Neural progenitor cell (in vitro differentiated cells): ENCODE measurements around the gene CFAP44. TPM values are rescaled to one million over a fixed set of nuclear protein-coding genes. Genes with fewer than 3 reads are reported as not detected.

Source experiments
- DNase-seq: peaks from one replicate; pipeline ENCODE4 v3.0.0-alpha.2; 2016; ENCODE audit warnings: low spot score
- H2AFZ ChIP-seq: fragments of 200-600 bp; sonication (generic); replicated peaks from 2 replicates; pipeline ENCODE4 v1.6.1; 2016; ENCODE audit warnings: antibody characterized with exemption
- H3F3A ChIP-seq: fragments of 200-600 bp; sonication (generic); 2 replicates; pipeline ENCODE4 v1.6.1; 2016; ENCODE audit warnings: antibody characterized with exemption, low read depth
- H3K27ac ChIP-seq: fragments of 200-600 bp; sonication (generic); 2 replicates; pipeline ENCODE4 v1.5.1; 2016; ENCODE audit warnings: mild to moderate bottlenecking
- H3K27me3 ChIP-seq: fragments of 200-600 bp; sonication (generic); 2 replicates; pipeline ENCODE4 v1.6.1; 2016; ENCODE audit warnings: mild to moderate bottlenecking, moderate library complexity
- H3K36me3 ChIP-seq: fragments of 200-600 bp; sonication (generic); 2 replicates; pipeline ENCODE4 v1.5.1; 2016
- H3K4me1 ChIP-seq: fragments of 200-600 bp; sonication (generic); 2 replicates; pipeline ENCODE4 v1.6.1; 2016; ENCODE audit warnings: mixed run types
- H3K4me2 ChIP-seq: fragments of 200-600 bp; sonication (generic); 2 replicates; pipeline ENCODE4 v1.6.1; 2016
- H3K4me3 ChIP-seq: fragments of 200-600 bp; sonication (generic); 2 replicates; pipeline ENCODE4 v1.5.1; 2016
- H3K79me2 ChIP-seq: fragments of 200-600 bp; sonication (generic); 2 replicates; pipeline ENCODE4 v1.6.1; 2016; ENCODE audit warnings: low read depth
- H3K9ac ChIP-seq: fragments of 200-600 bp; sonication (generic); 2 replicates; pipeline ENCODE4 v1.6.1; 2016
- H3K9me3 ChIP-seq: fragments of 200-600 bp; sonication (generic); 2 replicates; pipeline ENCODE4 v1.5.1; 2016; ENCODE audit warnings: low read depth
- H4K20me1 ChIP-seq: fragments of 200-600 bp; sonication (generic); 2 replicates; pipeline ENCODE4 v1.6.1; 2016; ENCODE audit warnings: low read depth
- H3K27ac Mint-ChIP-seq: 3 replicates; pipeline ENCODE4 v1.8.0; 2021; ENCODE audit warnings: mixed read lengths
- H3K27me3 Mint-ChIP-seq: 2 replicates; pipeline ENCODE4 v1.8.0; 2022; ENCODE audit warnings: low read depth, mild to moderate bottlenecking, inconsistent platforms, moderate library complexity, mixed read lengths; ENCODE audit not compliant: insufficient read depth
- H3K36me3 Mint-ChIP-seq: 3 replicates; pipeline ENCODE4 v1.8.0; 2021; ENCODE audit warnings: mixed read lengths
- H3K4me1 Mint-ChIP-seq: 3 replicates; pipeline ENCODE4 v1.8.0; 2021; ENCODE audit warnings: mixed read lengths
- H3K4me3 Mint-ChIP-seq: 3 replicates; pipeline ENCODE4 v1.8.0; 2021; ENCODE audit warnings: mild to moderate bottlenecking, moderate library complexity, mixed read lengths
- H3K9me3 Mint-ChIP-seq: 3 replicates; pipeline ENCODE4 v1.8.0; 2020; ENCODE audit warnings: mixed read lengths
- EZH2 ChIP-seq: fragments of 200-600 bp; sonication (generic); IDR thresholded peaks from 2 replicates; pipeline ENCODE4 v1.6.1; 2017; ENCODE audit warnings: antibody characterized with exemption, mild to moderate bottlenecking, moderate library complexity
- EZH2phosphoT487 ChIP-seq: fragments of 200-600 bp; sonication (generic); IDR thresholded peaks from 2 replicates; pipeline ENCODE4 v1.6.1; 2017; ENCODE audit warnings: antibody characterized with exemption
- total RNA-seq: library from RNA; depleted of rRNA; stranded (reverse); fragments of >200 nt; gene quantifications from 2 replicates; pipeline ENCODE4 v1.2.3, GENCODE V29; 2015; ENCODE audit warnings: low replicate concordance
- TF ChIP-seq, protein P1 (sequence below): fragments of 200-600 bp; sonication (generic); IDR thresholded peaks from 2 replicates; pipeline ENCODE4 v1.5.1; 2017; ENCODE audit warnings: antibody characterized with exemption, mild to moderate bottlenecking

The CFAP44 gene
- total RNA-seq, 1 donor from 2014 or later: 8.3 TPM

GRCh38 chr3:113437411-113437810 lies 3.9 kb downstream of the CFAP44 start:
- H3K4me3 ChIP-seq: no peak overlapping the region
- no peak for DNase-seq
- H3K4me1 Mint-ChIP-seq: peaks cover 2% of the 10 kb centered on the region
- H3K9ac ChIP-seq: no peak overlapping the region
- H3K27me3 ChIP-seq: no peaks in the 10 kb centered on the region
- no peaks in the 10 kb centered on the region for H3K79me2 ChIP-seq
- H3K36me3 ChIP-seq: no peaks in the 10 kb centered on the region
- H3K4me2 ChIP-seq: no peak overlapping the region
- H3K36me3 Mint-ChIP-seq: peaks cover 8% of the 10 kb centered on the region
- H2AFZ ChIP-seq: no peak overlapping the region
- no peaks in the 10 kb centered on the region for H3K9me3 ChIP-seq
- no peaks in the 10 kb centered on the region for H3K9me3 Mint-ChIP-seq
- no peaks in the 10 kb centered on the region for H3K4me1 ChIP-seq
- H3K27me3 Mint-ChIP-seq: no peaks in the 10 kb centered on the region
- no peak overlapping the region for H3K4me3 Mint-ChIP-seq
- no peaks in the 10 kb centered on the region for H4K20me1 ChIP-seq
- TF ChIP-seq, protein P1, sequence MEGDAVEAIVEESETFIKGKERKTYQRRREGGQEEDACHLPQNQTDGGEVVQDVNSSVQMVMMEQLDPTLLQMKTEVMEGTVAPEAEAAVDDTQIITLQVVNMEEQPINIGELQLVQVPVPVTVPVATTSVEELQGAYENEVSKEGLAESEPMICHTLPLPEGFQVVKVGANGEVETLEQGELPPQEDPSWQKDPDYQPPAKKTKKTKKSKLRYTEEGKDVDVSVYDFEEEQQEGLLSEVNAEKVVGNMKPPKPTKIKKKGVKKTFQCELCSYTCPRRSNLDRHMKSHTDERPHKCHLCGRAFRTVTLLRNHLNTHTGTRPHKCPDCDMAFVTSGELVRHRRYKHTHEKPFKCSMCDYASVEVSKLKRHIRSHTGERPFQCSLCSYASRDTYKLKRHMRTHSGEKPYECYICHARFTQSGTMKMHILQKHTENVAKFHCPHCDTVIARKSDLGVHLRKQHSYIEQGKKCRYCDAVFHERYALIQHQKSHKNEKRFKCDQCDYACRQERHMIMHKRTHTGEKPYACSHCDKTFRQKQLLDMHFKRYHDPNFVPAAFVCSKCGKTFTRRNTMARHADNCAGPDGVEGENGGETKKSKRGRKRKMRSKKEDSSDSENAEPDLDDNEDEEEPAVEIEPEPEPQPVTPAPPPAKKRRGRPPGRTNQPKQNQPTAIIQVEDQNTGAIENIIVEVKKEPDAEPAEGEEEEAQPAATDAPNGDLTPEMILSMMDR: no peak
- TF ChIP-seq EZH2: no peak
- no peak for TF ChIP-seq EZH2phosphoT487
- no peaks in the 10 kb centered on the region for H3F3A ChIP-seq
- H3K27ac ChIP-seq: no peak overlapping the region
- H3K27ac Mint-ChIP-seq: no peak overlapping the region

DNA sequence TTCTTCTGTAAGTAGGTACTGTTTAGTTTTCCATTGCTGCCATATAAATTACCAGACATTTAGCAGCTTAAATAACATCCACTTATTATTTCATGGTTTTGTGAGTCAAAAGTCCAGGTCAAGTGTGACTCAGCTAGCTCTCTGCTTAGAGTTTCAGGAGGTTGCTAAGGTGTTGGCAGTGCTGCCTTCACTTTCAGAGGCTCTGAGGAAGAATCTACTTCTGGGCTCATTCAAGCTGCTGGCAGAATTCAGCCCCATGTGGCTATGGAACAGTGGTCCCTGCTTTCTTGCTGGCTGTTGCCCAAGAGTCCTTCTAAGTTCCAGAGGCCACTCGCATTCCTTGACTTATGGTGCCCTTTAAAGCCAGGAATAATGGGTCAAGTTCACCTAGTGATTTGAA lies 4.5 kb downstream of the CFAP44 start:
- no peaks in the 10 kb centered on the region for H3K9me3 Mint-ChIP-seq
- no peak for DNase-seq
- H3K9ac ChIP-seq: no peak overlapping the region
- no peaks in the 10 kb centered on the region for H3K79me2 ChIP-seq
- H4K20me1 ChIP-seq: no peaks in the 10 kb centered on the region
- peaks cover under 1% of the 10 kb centered on the region for H3K4me1 Mint-ChIP-seq
- H3K36me3 ChIP-seq: no peaks in the 10 kb centered on the region
- H3K27ac Mint-ChIP-seq: no peak overlapping the region
- no peaks in the 10 kb centered on the region for H3K9me3 ChIP-seq
- no peaks in the 10 kb centered on the region for H3K4me1 ChIP-seq
- TF ChIP-seq, protein P1: no peak
- TF ChIP-seq EZH2phosphoT487: no peak
- no peak for TF ChIP-seq EZH2
- H3K4me3 Mint-ChIP-seq: no peak overlapping the region
- no peak overlapping the region for H2AFZ ChIP-seq
- H3F3A ChIP-seq: no peaks in the 10 kb centered on the region
- H3K4me2 ChIP-seq: no peak overlapping the region
- H3K27ac ChIP-seq: no peak overlapping the region
- no peaks in the 10 kb centered on the region for H3K27me3 ChIP-seq
- no peak overlapping the region for H3K4me3 ChIP-seq
- no peaks in the 10 kb centered on the region for H3K27me3 Mint-ChIP-seq
- peaks cover 9% of the 10 kb centered on the region for H3K36me3 Mint-ChIP-seq

DNA sequence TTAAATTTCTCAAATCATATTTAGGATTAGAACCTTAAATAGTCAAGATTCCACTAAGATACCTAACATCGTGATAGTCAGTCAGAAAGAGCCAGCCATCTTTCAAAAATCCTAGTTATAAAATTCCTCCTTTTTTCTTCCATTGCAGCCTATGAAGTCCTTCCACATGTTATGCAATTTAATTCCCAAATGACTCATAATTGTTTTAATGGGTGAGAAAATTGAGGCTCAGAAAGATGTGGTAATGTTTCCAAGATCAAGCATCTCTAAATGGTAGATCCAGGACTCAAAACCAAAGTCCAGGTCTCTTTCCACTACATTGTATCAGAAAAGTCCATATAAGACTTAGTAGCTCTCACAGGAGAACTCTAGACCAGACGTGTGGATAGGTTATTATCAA lies 9.5 kb downstream of the CFAP44 start:
- H3K4me1 Mint-ChIP-seq: no peaks in the 10 kb centered on the region

More for the DNA sequence above, 9.5 kb downstream of the CFAP44 start:
- Histone ChIP-seq H3F3A (no peaks in the 10 kb centered on the region), H3K27me3 (no peaks in the 10 kb centered on the region), H4K20me1 (no peaks in the 10 kb centered on the region), H3K4me3 (no peak overlapping the region), H3K4me1 (no peaks in the 10 kb centered on the region), H3K9me3 (no peaks in the 10 kb centered on the region), H3K4me2 (no peak overlapping the region), H2AFZ (no peak overlapping the region), H3K9ac (no peak overlapping the region), H3K79me2 (no peaks in the 10 kb centered on the region), H3K36me3 (no peaks in the 10 kb centered on the region), H3K27ac (no peak overlapping the region)
- Mint-ChIP-seq H3K9me3 (no peaks in the 10 kb centered on the region), H3K27me3 (no peaks in the 10 kb centered on the region), H3K36me3 (peaks cover 10% of the 10 kb centered on the region), H3K27ac (no peak overlapping the region), H3K4me3 (no peak overlapping the region)
- TF ChIP-seq, protein P1: no peak
- TF ChIP-seq EZH2phosphoT487 (no peak), EZH2 (no peak)
- no peak for DNase-seq
